Measurements from ENCODE around the gene BPI.

DNA sequence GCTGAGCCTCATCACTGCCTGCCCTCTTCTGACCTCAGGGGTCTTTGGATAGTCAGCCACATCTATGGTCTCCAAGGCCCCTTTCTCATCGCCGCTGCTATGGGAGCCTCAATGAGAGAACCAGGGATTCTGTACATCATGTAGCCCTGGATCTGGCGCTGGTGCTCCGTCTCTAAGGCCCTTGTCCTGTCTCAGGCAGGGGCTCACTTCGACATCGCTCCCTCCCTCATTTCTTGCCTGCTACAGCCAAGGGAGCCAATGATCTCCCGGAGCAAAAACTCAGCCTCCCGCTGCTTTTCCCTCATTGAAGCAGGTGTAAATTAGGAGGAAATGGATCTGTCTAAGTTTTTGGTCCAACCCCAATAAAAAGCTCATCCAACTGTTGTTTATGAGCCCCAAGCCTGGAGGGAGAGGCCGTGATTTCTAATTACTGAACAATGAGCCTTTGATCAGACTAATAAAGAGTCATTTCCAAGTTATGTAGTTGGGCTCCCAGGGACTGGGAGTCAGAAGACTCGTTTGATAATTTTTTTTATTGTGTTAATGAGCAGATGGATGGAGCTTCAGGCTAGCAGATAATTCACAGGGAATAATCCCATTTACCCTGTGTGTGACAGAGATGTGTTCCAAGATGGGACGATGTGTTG lies 73.2 kb downstream of the BPI start:
- TF ChIP-seq CTCF (IDR thresholded peaks at IDR 0.05), result no peak
- no peak for TF ChIP-seq ZFX (IDR thresholded peaks at IDR 0.05; ENCODE audit: borderline replicate concordance)

Data from 22Rv1 (cell line).